T-helper 1 cell treated with Interleukin-12 subunit alpha and Interleukin-12 subunit beta and Interleukin-4 antibody, amounts not matched to agents 30 ng/mL and 1 ng/mL, for 36 hours (primary cell): ENCODE measurements around the gene MAFG. TPM values are rescaled to one million over a fixed set of nuclear protein-coding genes. Genes with fewer than 3 reads are reported as not detected.

Source experiments
- intact Hi-C: fragments of 100-400 bp; cut with micrococcal nuclease; formaldehyde crosslinking; loops from one replicate; pipeline ENCODE4 v1.15.1; 2024
- total RNA-seq: library from RNA; stranded (reverse); gene quantifications from 2 replicates; pipeline ENCODE4 v1.2.3, GENCODE V29; 2022

Gene MAFG
- total RNA-seq, 1 donor from 2014 or later: 26.2 TPM

GRCh38 chr17:81925860-81926450 lies 1.6 kb downstream of the MAFG start:
- intact Hi-C loops: loop anchor here (2.0 kb wide), 2 partner anchors 15 to 65 kb away; partner anchors contain the start of genes P4HB and PCYT2

GRCh38 chr17:81924557-81925532 lies 2.7 kb downstream of the MAFG start:
- intact Hi-C loops: no loop called here

- intact Hi-C loops: no loop called here
Observed at GRCh38 chr17:81923302-81924260, 4.0 kb downstream of the MAFG start.

GRCh38 chr17:81922566-81923301 lies 4.8 kb downstream of the MAFG start:
- intact Hi-C loops: no loop called here

- intact Hi-C loops: no loop called here
Observed at GRCh38 chr17:81921996-81922565, 5.5 kb downstream of the MAFG start.

GRCh38 chr17:81921537-81921862 lies 6.0 kb downstream of the MAFG start:
- intact Hi-C loops: no loop called here

- intact Hi-C loops: no loop called here
Observed at GRCh38 chr17:81920612-81921536, 6.7 kb downstream of the MAFG start.

GRCh38 chr17:81918832-81919545 lies 8.5 kb downstream of the MAFG start:
- intact Hi-C loops: loop anchor here (1.0 to 2.0 kb wide), 4 partner anchors 8 to 58 kb away; partner anchors contain the start of genes ARHGDIA, MAFG and P4HB

- intact Hi-C loops: loop anchor here (1.0 to 2.0 kb wide), 4 partner anchors 8 to 58 kb away; partner anchors contain the start of genes ARHGDIA, MAFG and P4HB
Observed at GRCh38 chr17:81918333-81918669, 9.2 kb downstream of the MAFG start.

- intact Hi-C loops: loop anchor here (1.0 to 2.0 kb wide), 4 partner anchors 7 to 57 kb away; partner anchors contain the start of genes ARHGDIA, MAFG and P4HB
Observed at GRCh38 chr17:81917565-81918332, 9.8 kb downstream of the MAFG start, which contains the start of gene SIRT7. Gene SIRT7, minus strand, starts transcription at chr17:81918176. Its CDS starts 45 bp downstream, at chr17:81918131.

GRCh38 chr17:81916234-81917001 lies 11.1 kb downstream of the MAFG start:
- intact Hi-C loops: no loop called here

GRCh38 chr17:81915331-81915730 lies 12.2 kb downstream of the MAFG start:
- intact Hi-C loops: no loop called here

- intact Hi-C loops: loop anchor here (5.0 kb wide), 1 partner anchor 108 kb away; the partner anchor contains the start of genes CENPX and LRRC45
Observed at GRCh38 chr17:81914103-81914850, 13.3 kb downstream of the MAFG start.

GRCh38 chr17:81913394-81914102 lies 14.0 kb downstream of the MAFG start:
- intact Hi-C loops: loop anchor here (5.0 kb wide), 1 partner anchor 109 kb away; the partner anchor contains the start of genes CENPX and LRRC45
